Gastrocnemius medialis (tissue), 4 donors: Measurements from ENCODE around the gene PIBF1.

Experiments
- POLR2A ChIP-seq, 2 donors: fragments of 450-650 bp; IDR thresholded peaks; one replicate each; pipeline ENCODE4 v1.6.1; 2017; ENCODE audit warnings: antibody characterized with exemption in 2 of 2, mild to moderate bottlenecking in 2 of 2, moderate library complexity in 2 of 2
- TF ChIP-seq, protein P1 (sequence below), 5 experiments: fragments of 450-650 bp in 3 of 5; fragments of 200-600 bp in 2 of 5; sonication (generic) in 2 of 5; IDR thresholded peaks in 4 of 5; conservative IDR thresholded peaks in 1 of 5; 1 replicate in 4 of 5; 2 replicates in 1 of 5; pipeline ENCODE4 v1.5.1; 2016 to 2019; ENCODE audit warnings: antibody characterized with exemption in 5 of 5, mild to moderate bottlenecking in 3 of 5, moderate library complexity in 3 of 5

GRCh38 chr13:73061876-73062275 lies 279.9 kb downstream of the PIBF1 start:
- TF ChIP-seq, protein P1, sequence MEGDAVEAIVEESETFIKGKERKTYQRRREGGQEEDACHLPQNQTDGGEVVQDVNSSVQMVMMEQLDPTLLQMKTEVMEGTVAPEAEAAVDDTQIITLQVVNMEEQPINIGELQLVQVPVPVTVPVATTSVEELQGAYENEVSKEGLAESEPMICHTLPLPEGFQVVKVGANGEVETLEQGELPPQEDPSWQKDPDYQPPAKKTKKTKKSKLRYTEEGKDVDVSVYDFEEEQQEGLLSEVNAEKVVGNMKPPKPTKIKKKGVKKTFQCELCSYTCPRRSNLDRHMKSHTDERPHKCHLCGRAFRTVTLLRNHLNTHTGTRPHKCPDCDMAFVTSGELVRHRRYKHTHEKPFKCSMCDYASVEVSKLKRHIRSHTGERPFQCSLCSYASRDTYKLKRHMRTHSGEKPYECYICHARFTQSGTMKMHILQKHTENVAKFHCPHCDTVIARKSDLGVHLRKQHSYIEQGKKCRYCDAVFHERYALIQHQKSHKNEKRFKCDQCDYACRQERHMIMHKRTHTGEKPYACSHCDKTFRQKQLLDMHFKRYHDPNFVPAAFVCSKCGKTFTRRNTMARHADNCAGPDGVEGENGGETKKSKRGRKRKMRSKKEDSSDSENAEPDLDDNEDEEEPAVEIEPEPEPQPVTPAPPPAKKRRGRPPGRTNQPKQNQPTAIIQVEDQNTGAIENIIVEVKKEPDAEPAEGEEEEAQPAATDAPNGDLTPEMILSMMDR (IDR thresholded peaks at IDR 0.05 in 4 of 5, conservative IDR thresholded peaks at IDR 0.05 in 1 of 5) = no peak
- no peak for TF ChIP-seq POLR2A (IDR thresholded peaks at IDR 0.05)
